ENCODE data around the gene CCDC63.

Gene CCDC63

GRCh38 chr12:110809149-110809548 lies 37.6 kb upstream of the CCDC63 start:
- TF ChIP-seq, protein P1, sequence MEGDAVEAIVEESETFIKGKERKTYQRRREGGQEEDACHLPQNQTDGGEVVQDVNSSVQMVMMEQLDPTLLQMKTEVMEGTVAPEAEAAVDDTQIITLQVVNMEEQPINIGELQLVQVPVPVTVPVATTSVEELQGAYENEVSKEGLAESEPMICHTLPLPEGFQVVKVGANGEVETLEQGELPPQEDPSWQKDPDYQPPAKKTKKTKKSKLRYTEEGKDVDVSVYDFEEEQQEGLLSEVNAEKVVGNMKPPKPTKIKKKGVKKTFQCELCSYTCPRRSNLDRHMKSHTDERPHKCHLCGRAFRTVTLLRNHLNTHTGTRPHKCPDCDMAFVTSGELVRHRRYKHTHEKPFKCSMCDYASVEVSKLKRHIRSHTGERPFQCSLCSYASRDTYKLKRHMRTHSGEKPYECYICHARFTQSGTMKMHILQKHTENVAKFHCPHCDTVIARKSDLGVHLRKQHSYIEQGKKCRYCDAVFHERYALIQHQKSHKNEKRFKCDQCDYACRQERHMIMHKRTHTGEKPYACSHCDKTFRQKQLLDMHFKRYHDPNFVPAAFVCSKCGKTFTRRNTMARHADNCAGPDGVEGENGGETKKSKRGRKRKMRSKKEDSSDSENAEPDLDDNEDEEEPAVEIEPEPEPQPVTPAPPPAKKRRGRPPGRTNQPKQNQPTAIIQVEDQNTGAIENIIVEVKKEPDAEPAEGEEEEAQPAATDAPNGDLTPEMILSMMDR (IDR thresholded peaks at IDR 0.05; ENCODE audit: low read depth, low read length): no peak
- H3K9me3 ChIP-seq (ENCODE audit: severe bottlenecking): peaks cover 5% of the 10 kb centered on the region
- no peak overlapping the region for H3K4me3 ChIP-seq (ENCODE audit: low read depth, low read length)
- no peaks in the 10 kb centered on the region for H3K27me3 ChIP-seq (ENCODE audit: insufficient read depth, low read depth, severe bottlenecking)
- H3K27ac ChIP-seq: no peak overlapping the region
- H3K36me3 ChIP-seq: no peaks in the 10 kb centered on the region
- DNase-seq: no peak

- H3K27me3 ChIP-seq (ENCODE audit: insufficient read depth, low read depth, severe bottlenecking): no peaks in the 10 kb centered on the region
- H3K36me3 ChIP-seq: no peaks in the 10 kb centered on the region
- DNase-seq: no peak
These were observed 34.8 kb upstream of the CCDC63 start for GRCh38 chr12:110811972-110812371.

DNA sequence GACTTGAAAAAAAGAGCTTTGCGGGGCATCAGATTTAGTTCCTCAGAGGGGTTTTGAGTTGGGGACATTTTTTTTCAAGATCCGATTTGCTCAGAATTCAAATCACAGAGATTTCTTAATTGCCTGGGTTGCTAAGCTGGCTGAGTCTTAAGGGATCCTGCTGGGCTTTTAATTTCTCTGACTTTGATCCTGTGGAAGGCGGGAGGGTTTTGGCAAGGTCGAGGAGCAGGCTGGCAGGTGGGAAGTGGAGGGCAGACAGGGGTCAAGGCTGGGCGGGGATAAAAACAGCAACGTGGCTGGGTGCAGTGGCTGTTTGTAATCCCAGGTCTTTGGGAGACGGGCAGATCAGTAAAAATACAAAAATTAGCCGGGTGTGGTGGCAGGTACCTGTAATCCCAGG lies 33.5 kb upstream of the CCDC63 start:
- H3K9me3 ChIP-seq (ENCODE audit: severe bottlenecking): no peaks in the 10 kb centered on the region
- no peaks in the 10 kb centered on the region for H3K27me3 ChIP-seq (ENCODE audit: insufficient read depth, low read depth, severe bottlenecking)
- TF ChIP-seq, protein P1 (IDR thresholded peaks at IDR 0.05; ENCODE audit: low read depth, low read length): no peak

More at GRCh38 chr12:110811972-110812371, 34.8 kb upstream of the CCDC63 start:
- Histone ChIP-seq H3K4me3 (ENCODE audit: low read depth, low read length) (no peak overlapping the region), H3K27ac (no peak overlapping the region), H3K9me3 (ENCODE audit: severe bottlenecking) (no peaks in the 10 kb centered on the region)
- TF ChIP-seq, protein P1 (IDR thresholded peaks at IDR 0.05; ENCODE audit: low read depth, low read length): no peak

GRCh38 chr12:110813756-110814155 lies 33.0 kb upstream of the CCDC63 start:
- Histone ChIP-seq H3K36me3 (no peaks in the 10 kb centered on the region), H3K9me3 (ENCODE audit: severe bottlenecking) (no peaks in the 10 kb centered on the region), H3K4me3 (ENCODE audit: low read depth, low read length) (no peak overlapping the region), H3K27me3 (ENCODE audit: insufficient read depth, low read depth, severe bottlenecking) (no peaks in the 10 kb centered on the region), H3K27ac (no peak overlapping the region)
- TF ChIP-seq, protein P1 (IDR thresholded peaks at IDR 0.05; ENCODE audit: low read depth, low read length): no peak
- DNase-seq: no peak

More for the DNA sequence above, 33.5 kb upstream of the CCDC63 start:
- peak; percentile 91 for DNase-seq
- H3K36me3 ChIP-seq: no peaks in the 10 kb centered on the region
- H3K27ac ChIP-seq: no peak overlapping the region
- H3K4me3 ChIP-seq (ENCODE audit: low read depth, low read length): no peak overlapping the region

- no peak overlapping the region for H3K4me3 ChIP-seq (ENCODE audit: low read depth, low read length)
- H3K9me3 ChIP-seq (ENCODE audit: severe bottlenecking): no peaks in the 10 kb centered on the region
- no peak overlapping the region for H3K27ac ChIP-seq
- H3K36me3 ChIP-seq: no peaks in the 10 kb centered on the region
- DNase-seq: no peak
- no peaks in the 10 kb centered on the region for H3K27me3 ChIP-seq (ENCODE audit: insufficient read depth, low read depth, severe bottlenecking)
- TF ChIP-seq, protein P1 (IDR thresholded peaks at IDR 0.05; ENCODE audit: low read depth, low read length): no peak
These were observed 30.5 kb upstream of the CCDC63 start for GRCh38 chr12:110816248-110816647.

DNA sequence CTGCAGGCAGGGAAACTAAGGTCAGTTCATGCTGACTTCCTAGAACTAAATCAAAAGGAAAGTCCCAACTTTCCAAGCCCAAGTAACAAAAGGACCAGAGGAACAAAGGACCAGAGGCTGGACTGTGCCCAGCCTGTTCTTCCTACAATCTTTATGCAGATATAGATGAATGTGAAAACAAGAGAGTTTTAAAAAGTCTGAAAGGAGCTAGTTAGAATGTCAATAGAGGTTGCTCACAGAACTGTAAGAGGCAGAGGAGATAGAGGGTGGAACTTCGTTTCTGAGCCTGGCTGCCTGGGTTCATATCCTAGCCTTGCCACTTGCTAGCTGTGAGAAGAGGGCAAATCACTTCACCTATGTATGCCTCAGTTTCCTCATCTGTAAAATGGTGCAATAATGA lies 30.0 kb upstream of the CCDC63 start:
- H3K36me3 ChIP-seq: no peaks in the 10 kb centered on the region
- H3K27ac ChIP-seq: no peak overlapping the region
- DNase-seq: no peak
- TF ChIP-seq, protein P1 (IDR thresholded peaks at IDR 0.05; ENCODE audit: low read depth, low read length): no peak
- H3K9me3 ChIP-seq (ENCODE audit: severe bottlenecking): no peaks in the 10 kb centered on the region
- H3K4me3 ChIP-seq (ENCODE audit: low read depth, low read length): no peak overlapping the region
- no peaks in the 10 kb centered on the region for H3K27me3 ChIP-seq (ENCODE audit: insufficient read depth, low read depth, severe bottlenecking)
